ENCODE results near the gene PRMT7.

DNA sequence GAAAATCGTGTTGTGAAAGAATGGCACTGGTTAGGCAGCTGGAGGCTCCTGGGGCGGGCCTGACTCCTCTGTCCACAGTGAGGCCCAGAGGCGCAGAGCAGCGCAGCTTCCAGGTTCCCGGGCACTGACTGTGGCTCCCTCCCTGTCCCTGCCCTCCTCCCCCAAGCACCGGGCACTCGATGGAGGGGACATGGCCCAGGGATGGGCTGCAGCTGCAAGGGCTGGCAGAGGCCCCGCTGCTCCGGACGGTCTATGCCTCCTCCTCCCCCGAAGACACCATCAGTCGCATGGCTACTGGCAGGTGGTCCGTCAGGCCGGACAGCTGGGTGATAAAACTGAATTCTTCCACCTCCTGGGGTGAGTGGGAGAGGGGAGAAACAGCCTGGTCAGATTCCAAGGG is 50.1 kb downstream of the PRMT7 start:
- TF ChIP-seq, protein P1, sequence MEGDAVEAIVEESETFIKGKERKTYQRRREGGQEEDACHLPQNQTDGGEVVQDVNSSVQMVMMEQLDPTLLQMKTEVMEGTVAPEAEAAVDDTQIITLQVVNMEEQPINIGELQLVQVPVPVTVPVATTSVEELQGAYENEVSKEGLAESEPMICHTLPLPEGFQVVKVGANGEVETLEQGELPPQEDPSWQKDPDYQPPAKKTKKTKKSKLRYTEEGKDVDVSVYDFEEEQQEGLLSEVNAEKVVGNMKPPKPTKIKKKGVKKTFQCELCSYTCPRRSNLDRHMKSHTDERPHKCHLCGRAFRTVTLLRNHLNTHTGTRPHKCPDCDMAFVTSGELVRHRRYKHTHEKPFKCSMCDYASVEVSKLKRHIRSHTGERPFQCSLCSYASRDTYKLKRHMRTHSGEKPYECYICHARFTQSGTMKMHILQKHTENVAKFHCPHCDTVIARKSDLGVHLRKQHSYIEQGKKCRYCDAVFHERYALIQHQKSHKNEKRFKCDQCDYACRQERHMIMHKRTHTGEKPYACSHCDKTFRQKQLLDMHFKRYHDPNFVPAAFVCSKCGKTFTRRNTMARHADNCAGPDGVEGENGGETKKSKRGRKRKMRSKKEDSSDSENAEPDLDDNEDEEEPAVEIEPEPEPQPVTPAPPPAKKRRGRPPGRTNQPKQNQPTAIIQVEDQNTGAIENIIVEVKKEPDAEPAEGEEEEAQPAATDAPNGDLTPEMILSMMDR (IDR thresholded peaks at IDR 0.05): no peak
- no peak for TF ChIP-seq EZH2 (IDR thresholded peaks at IDR 0.05; ENCODE audit: borderline replicate concordance, insufficient read depth, low read depth, low read length, poor library complexity, severe bottlenecking)
